HCT116 (cell line): Measurements from ENCODE around the gene KLF16.

Source experiments
- CTCF ChIP-seq, 3 experiments: fragments of 200-600 bp in 1 of 3; sonication (generic) in 1 of 3; IDR thresholded peaks in 2 of 3; conservative IDR thresholded peaks in 1 of 3; 2 replicates each; pipeline ENCODE4 v1.5.1; 2012 to 2017; ENCODE audit warnings: low read depth in 2 of 3, low read length in 2 of 3, antibody characterized with exemption in 1 of 3, borderline replicate concordance in 1 of 3, control low read depth in 1 of 3, mild to moderate bottlenecking in 1 of 3, mixed read lengths in 1 of 3, mixed run types in 1 of 3, moderate library complexity in 1 of 3; ENCODE audit not compliant: insufficient read depth in 1 of 3
- ELF1 ChIP-seq: IDR thresholded peaks from 2 replicates; pipeline ENCODE4 v1.6.1; 2012; ENCODE audit warnings: low read depth, borderline replicate concordance
- EZH2 ChIP-seq: fragments of 200-600 bp; sonication (generic); IDR thresholded peaks from 2 replicates; pipeline ENCODE4 v1.6.1; 2017; ENCODE audit warnings: antibody characterized with exemption, mixed run types
- SP1 ChIP-seq: IDR thresholded peaks from 2 replicates; pipeline ENCODE4 v1.6.1; 2012; ENCODE audit warnings: low read depth
- YY1 ChIP-seq: IDR thresholded peaks from 2 replicates; pipeline ENCODE4 v1.6.1; 2011; ENCODE audit warnings: low read length, low read depth, moderate library complexity, mild to moderate bottlenecking; ENCODE audit not compliant: insufficient replicate concordance; ENCODE audit errors: extremely low read depth
- ZFX ChIP-seq: fragments of 450-650 bp; IDR thresholded peaks from 2 replicates; pipeline ENCODE4 v1.6.1; 2017

GRCh38 chr19:1847348-1847683 lies 16.1 kb downstream of the KLF16 start:
- TF ChIP-seq CTCF (IDR thresholded peaks at IDR 0.05 in 2 of 3, conservative IDR thresholded peaks at IDR 0.05 in 1 of 3; ENCODE audit: borderline replicate concordance in 1 of 3, insufficient read depth in 1 of 3, low read depth in 2 of 3, low read length in 2 of 3) (no peak), EZH2 (no peak), YY1 (no peak), SP1 (no peak), ZFX (no peak), ELF1 (no peak)
